GM21447 (cell line): ENCODE measurements around the gene RPGRIP1.
A peak's percentile ranks its signal among the peaks of the same experiment; 100 is the strongest.
"Not testable (repeated sequence)": the region's sequence is repeated elsewhere in the genome, so short reads cannot be mapped to it uniquely, and the experiment has no call there.

Experiments
- ATAC-seq: cut with Tn5 transposase; IDR thresholded peaks from one replicate; pipeline ENCODE4 v1.9.1; 2021; ENCODE audit not compliant: unreplicated experiment

RPGRIP1 gene

GRCh38 chr14:21299562-21300130, 19.8 kb downstream of the RPGRIP1 start:
- ATAC-seq: no peak

- no peak for ATAC-seq
Measured at GRCh38 chr14:21300892-21301291, 21.0 kb downstream of the RPGRIP1 start.

GRCh38 chr14:21302013-21302835, 22.3 kb downstream of the RPGRIP1 start:
- ATAC-seq: no peak

GRCh38 chr14:21302836-21303140, 22.9 kb downstream of the RPGRIP1 start:
- not testable (repeated sequence) for ATAC-seq

- ATAC-seq: no peak
Measured at GRCh38 chr14:21307637-21308036, 27.8 kb downstream of the RPGRIP1 start.

- ATAC-seq: no peak
Measured at GRCh38 chr14:21308132-21308478, 28.2 kb downstream of the RPGRIP1 start.

DNA sequence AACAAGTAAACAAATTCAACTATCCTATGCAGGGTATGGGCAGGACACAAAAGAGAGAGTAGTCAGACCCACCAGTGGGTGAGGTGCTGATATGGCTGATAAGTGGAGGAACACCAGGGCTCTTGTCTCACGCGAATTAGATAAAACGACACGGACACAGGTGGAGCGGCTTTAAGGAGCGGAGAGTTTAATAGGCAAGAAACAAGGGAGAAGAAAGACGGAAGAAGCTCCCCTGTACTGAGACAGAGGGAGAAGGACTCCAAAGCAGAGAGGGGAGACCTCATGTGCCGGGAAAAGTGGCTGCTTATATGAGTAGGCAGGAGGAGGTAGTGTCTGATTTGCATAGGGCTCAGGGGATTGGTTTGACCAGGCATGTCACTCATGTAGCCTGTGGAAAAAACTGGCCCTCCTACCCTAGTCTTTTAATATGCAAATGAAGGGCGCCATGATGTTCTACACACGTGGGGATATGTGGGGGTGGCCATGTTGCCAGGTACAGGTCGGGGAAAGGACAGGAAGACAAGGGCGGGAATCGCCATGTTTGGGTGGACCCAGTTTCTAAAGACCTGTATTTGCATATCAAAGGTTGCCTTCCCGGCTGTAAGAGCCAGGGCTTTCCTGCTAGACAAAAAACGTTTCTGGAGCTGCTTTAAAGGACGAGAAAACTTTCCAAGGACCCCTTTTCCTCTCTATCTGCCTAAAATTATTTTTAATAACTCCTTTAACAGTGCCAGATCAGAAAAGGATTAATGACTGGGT, 28.8 kb downstream of the RPGRIP1 start:
- peak; percentile 91 for ATAC-seq

- no peak for ATAC-seq
Measured at GRCh38 chr14:21309238-21309636, 29.4 kb downstream of the RPGRIP1 start.

- ATAC-seq: no peak
Measured at GRCh38 chr14:21309956-21310355, 30.1 kb downstream of the RPGRIP1 start.

- no peak for ATAC-seq
Measured at GRCh38 chr14:21311614-21312013, 31.7 kb downstream of the RPGRIP1 start.

DNA sequence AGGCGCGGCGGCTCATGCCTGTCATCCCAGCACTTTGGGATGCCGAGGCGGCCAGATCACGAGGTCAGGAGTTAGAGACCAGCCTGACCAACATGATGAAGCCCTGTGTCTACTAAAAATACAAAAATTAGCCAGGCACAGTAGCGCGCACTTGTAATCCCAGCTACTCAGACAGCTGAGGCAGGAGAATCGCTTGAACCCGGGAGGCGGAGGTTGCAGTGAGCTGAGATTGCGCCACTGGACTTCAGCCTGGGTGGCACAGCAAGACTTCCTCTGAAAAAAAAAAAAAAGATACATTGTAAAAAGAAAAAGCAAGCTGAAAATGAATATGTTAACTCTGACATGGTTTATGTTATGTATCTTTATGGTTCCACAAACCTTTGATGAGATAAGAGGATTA, 33.6 kb downstream of the RPGRIP1 start:
- no peak for ATAC-seq

DNA sequence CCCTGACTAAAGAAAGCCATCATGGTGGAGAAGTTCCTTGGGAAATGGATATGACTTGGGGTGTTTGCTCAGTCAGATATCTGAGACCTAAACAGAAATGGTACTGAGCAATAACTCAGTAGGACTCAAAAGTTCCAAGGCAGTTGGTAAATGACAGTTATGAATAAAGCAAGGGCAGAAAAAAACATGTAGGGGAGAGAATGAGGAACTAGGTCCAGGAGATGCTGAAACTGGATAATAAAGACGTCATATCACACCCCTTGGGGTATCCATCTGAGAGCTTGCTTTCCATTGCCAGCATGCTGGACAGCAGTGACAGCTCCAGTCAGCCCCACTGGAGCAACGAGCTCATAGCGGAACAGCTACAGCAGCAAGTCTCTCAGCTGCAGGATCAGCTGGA, 37.5 kb downstream of the RPGRIP1 start:
- ATAC-seq: no peak

GRCh38 chr14:21320913-21321312, 41.0 kb downstream of the RPGRIP1 start:
- ATAC-seq: no peak

DNA sequence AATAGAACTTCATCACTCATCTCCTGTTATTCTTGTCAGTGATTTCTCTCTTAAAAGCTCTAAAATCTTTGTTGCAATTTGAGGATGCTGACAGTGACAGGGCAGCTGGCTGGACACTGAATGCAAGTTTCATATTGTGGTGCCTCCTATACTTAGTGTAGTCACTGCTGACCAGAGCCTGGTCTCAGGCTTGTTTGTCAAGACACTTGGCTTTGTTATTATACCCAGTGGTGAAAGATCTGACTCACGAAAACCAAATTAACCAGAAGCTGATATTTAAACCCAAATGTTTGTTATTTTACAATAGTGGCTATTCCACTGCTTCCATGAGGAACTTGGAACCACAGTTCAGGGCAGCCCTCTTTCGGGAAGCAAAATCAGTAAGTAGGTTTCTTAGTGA, 42.8 kb downstream of the RPGRIP1 start:
- no peak for ATAC-seq

GRCh38 chr14:21326972-21327371, 47.1 kb downstream of the RPGRIP1 start:
- ATAC-seq: no peak
